Fibroblast of lung (primary cell): ENCODE results near the gene TPD52L2.

ENCODE experiments used
- EZH2 ChIP-seq: IDR thresholded peaks from 2 replicates; pipeline ENCODE4 v1.5.1; 2012; ENCODE audit warnings: low read length, control low read depth, mild to moderate bottlenecking; ENCODE audit errors: missing control alignments
- TF ChIP-seq, protein P1 (sequence below), 2 donors: IDR thresholded peaks in 1 of 2; conservative IDR thresholded peaks in 1 of 2; 1 replicate in 1 of 2; 2 replicates in 1 of 2; pipeline ENCODE4 v1.5.1; 2011 to 2012; ENCODE audit warnings: low read length in 2 of 2, control low read depth in 1 of 2, inconsistent platforms in 1 of 2, low read depth in 1 of 2, mild to moderate bottlenecking in 1 of 2

GRCh38 chr20:63843778-63844177, 21.3 kb upstream of the TPD52L2 start:
- TF ChIP-seq EZH2, result no peak
- TF ChIP-seq, protein P1, sequence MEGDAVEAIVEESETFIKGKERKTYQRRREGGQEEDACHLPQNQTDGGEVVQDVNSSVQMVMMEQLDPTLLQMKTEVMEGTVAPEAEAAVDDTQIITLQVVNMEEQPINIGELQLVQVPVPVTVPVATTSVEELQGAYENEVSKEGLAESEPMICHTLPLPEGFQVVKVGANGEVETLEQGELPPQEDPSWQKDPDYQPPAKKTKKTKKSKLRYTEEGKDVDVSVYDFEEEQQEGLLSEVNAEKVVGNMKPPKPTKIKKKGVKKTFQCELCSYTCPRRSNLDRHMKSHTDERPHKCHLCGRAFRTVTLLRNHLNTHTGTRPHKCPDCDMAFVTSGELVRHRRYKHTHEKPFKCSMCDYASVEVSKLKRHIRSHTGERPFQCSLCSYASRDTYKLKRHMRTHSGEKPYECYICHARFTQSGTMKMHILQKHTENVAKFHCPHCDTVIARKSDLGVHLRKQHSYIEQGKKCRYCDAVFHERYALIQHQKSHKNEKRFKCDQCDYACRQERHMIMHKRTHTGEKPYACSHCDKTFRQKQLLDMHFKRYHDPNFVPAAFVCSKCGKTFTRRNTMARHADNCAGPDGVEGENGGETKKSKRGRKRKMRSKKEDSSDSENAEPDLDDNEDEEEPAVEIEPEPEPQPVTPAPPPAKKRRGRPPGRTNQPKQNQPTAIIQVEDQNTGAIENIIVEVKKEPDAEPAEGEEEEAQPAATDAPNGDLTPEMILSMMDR (conservative IDR thresholded peaks at IDR 0.05 in 1 of 2, IDR thresholded peaks at IDR 0.05 in 1 of 2; ENCODE audit: low read depth in 1 of 2, low read length in 2 of 2), result no peak
